T-helper 1 cell (primary cell): ENCODE measurements around the gene TSPAN5.

Experiments used
- DNase-seq, 5 donors: peaks; one replicate each; pipeline ENCODE4 v3.0.0-alpha.2; 2012 to 2020

The TSPAN5 gene

DNA sequence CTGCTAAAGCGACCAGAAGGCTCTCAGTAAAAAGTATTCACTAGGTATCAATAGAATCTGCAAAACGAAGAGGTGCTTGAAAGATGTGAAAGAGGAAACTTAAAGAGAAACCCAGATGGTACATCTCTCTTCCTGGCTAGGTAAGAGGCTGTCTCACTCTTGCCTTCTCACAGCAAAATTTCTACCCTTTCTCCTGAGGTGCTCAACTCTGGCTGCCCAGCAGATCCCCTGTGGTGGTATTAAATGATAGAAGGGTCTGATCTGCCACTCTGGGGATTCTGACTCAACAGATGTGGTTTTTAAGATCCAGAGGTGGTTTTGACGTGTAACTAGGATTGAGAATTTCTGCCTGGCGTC is 14.9 kb upstream of the TSPAN5 start:
- DNase-seq: peak in 1 of 5 donors; percentile 18

DNA sequence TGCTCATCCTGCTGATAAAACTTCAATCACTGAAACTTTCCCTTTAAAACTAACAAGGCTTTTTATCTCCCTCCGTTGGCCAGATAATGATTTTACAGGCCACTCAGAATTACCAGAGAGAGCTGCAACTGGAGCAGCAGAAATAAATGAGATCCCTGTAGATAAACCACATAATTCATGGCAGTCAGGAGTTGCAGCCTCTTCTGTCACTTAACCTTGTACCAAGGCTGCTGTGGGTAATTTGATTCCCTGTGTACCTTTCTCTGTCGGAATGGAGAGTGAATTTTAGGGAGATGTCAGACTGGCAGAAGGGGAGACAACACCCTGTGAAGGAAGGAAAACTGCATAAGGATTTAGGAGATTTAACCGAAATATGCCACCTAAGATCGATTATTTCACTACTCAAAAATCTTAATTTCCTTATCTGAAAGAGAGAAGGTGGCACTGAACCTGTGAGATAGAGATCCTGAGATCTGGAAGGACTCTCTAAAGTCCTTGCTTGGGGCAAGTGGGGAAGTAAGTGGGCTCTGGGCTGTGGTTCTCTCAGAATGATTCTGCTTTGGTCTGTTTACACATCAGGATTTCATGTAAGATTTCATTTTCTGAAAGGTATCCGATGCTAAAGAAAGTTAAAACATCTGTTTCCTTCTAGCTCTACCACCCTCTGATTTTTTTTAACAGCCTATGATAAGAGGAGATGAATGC is 14.3 kb upstream of the TSPAN5 start:
- DNase-seq: no peak

DNA sequence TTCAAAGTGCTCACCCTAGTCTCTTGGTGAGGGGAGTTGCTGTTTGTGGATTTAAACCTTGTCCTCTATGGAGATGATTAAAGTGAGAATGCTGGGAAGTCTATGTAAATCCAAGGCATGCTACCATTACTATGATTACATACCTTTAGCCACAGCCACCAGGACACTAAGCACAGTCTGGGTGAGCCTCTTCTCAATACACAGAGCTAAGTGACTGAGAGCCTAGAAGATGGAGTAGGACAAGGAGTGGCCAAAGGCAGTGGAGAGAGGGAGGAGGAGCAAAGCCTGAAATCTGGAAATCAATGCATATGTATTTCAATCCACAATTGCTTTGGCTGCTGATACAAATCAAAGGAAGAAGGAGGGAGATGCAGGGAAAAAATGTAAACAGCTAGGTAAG is 12.7 kb upstream of the TSPAN5 start:
- DNase-seq: no peak

DNA sequence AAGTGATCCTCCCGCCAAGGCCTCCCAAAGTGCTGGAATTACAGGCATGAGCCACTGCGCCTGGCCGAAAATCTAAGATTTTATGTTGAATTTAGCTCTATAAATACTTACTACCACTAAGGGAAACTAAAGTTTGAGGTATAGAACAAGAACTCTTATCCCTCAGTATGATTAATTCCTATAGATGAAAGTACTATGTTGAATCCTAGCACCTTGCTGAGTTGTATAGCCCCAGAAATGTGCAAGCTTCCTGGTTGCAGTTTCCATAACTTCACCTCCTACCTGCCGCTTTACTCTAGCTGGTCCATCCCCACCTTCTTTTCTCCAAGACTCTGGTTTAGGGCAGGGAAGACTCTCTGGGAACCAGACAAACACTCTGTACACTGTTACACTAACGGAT is 11.8 kb upstream of the TSPAN5 start:
- no peak for DNase-seq

DNA sequence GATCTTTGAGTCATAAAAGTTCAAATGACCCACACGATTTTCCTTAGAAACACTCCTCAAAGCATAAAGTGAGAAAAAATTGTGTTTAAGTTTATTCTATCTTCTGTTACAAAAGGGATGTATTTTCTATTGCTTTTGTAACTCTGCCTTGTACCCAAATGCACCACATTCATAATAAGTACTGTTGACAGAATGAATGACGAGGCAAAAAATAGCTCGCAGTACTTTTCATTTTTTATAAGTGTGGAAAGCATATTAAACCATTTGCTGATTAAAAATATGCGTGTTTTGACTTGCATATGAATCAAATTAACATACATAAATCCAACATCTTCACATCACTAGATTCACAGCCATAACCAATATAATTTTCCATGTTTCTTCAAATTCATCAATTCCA is 11.2 kb upstream of the TSPAN5 start:
- DNase-seq: no peak

DNA sequence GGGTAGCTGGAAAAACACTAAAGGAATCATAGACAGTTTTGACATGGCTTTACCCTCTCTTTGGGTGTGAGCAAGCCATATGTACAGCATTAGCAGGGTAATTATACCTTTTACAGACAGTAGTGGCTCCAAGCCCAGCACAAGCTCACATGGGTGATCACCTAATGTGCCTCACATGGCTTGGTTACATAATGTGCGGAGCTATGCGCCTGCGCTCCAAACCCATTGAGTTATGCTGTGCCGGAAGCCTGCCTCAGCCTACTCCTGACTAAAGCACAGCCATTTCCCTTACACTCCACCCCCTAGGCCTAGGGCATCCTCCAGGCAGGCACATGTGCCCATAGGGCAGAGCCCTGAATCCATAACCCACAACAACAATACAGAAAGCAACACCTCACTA is 6.5 kb upstream of the TSPAN5 start:
- DNase-seq: no peak

DNA sequence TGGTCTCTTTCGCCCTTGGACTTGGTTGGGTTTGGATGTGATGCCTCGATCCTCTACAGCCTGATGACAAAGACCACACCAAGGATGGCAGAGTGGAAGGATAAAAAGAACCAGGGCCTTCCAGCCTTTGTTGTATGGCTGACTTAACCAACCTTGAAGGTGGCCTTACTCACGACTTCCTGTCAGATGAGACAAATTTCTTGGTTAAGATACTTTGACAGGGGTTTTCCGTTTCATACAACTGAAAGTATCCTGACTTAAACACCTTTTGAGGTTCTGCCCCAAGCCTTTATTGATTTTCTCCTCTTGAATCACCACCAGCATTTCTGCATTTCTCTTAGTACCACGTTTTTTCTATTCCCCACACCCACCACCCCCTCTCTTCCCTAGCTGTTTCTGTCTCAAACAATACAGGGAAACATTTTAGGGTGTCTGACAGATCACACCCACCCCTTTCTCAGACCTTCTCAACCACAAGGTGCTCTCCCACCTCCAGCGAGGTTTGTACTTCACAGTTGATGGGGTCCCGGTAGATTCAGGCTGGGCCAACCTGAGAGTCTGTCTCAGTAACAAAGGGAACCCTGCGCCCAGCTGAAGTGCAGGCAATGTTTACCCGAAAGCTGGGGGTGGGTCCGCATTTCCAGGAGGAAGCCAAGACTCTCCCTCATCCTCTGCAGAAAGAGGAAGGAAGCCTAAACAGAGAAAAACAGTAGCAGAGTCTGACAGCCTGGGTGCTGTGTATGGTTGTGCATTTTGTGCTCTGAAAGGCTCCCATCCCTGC is 5.0 kb upstream of the TSPAN5 start:
- DNase-seq: peak in 4 of 5 donors; percentile 28 to 88 (median 40)

DNA sequence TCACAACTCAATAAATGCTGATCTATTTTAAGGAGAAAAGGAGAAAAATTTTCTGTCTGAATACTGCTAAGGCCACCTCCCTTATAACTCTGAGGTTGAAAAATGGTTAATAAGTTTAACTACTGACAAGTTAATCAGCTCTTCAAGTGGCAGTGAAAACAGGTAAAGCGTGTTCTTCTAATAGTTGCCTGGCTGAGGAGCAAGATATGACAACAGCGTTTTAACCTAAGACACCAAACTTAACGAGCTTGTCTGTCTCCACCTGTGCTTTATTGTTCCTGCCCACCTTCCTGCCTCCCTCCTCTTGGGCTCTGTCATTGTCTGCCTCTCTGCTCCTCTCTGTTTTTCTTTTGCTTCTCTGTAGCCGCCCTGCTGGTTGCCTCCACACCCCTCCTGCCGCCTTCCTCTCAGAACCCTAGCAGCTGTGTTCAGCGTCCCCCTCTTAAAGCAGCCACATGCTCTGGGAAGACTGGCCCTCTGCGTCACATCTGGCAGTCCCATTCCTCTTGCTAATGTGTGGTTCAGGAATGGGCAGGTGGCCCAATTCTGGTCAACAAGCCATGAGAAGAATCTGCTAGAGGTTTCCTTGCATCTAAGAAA is 4.3 kb upstream of the TSPAN5 start:
- DNase-seq: peak in 4 of 5 donors; percentile 19 to 63 (median 24)

DNA sequence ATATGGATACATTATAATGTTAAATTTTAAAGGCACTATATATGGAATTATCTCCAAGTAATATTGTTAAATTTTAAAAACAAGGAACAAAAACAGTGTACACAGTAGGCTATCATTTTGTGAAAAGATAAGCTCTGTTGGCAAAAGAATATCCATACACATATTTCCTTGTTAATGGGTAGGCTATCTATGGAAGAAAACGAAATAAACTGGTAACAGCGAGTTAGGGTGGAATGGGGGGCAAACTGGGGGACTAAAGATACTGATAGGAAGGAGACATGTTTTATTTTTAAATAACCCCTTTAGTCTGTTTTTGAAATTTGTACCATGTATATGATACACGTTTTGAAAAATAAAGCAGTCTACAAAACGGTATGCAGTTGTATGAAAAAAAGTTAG is 3.6 kb upstream of the TSPAN5 start:
- DNase-seq: no peak

DNA sequence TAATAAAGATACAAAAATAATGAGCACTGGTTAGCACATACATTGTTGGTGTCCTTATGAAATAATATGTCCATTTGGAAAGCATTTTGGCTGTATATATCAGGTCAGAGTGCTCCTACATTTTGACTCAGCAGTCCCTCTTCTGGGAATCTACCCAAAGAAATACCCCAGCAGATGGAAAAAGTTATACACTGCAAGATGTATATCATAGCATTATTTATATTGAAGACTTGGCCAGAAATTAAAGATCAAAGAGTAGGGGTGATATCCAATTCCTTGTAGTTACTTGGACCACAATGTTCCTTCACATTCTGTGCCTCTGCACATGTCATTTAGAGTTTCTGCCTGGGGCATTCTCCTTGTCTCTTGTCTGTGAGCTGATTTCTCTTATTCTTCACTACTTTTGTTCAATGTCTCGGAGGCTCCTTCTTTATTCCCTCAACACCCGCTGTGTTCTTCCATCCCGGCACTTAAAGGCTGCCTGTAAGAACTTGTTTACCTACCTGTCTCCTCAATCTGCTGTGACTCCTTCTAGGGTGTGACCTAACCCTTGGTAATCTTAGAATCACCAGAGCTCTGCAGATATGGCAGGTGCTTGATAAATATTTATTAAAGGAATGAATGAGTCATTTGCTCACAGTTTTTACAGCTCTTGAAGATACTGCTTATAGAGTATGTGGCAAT is 3.1 kb upstream of the TSPAN5 start:
- DNase-seq: no peak

DNA sequence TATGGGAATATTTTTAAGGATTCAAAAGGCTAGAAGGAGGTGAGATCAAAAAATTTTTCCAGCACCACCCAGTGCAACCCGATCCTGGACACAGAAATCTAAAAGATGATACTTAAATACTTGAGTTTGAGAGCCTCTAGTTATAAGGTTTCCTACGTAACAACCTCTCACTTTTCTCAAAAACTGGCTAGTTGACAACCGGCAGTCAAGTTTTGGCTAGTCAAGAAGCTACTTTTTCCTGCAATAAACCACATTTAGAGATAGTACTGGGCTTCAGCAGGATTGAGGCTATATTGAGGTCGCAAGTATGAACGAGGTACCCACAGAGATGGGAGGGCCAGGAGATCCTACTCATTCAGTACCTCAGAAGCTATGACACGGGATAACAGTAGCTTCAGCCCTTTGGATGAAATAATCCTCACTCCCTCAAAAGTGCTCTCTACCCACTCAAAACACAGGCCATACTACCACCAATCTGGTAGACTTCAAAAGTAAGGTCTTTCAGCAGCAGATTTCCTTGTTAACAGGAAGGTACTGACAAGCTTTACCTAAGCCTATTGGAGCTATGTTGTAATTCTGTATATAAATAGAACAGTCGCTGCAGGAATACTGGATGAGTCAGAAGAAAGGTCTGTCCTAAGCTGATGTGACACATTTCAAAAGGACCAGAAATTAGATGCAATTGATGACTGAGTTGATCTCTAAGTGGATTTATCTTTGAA is 1.5 kb upstream of the TSPAN5 start:
- DNase-seq: no peak

DNA sequence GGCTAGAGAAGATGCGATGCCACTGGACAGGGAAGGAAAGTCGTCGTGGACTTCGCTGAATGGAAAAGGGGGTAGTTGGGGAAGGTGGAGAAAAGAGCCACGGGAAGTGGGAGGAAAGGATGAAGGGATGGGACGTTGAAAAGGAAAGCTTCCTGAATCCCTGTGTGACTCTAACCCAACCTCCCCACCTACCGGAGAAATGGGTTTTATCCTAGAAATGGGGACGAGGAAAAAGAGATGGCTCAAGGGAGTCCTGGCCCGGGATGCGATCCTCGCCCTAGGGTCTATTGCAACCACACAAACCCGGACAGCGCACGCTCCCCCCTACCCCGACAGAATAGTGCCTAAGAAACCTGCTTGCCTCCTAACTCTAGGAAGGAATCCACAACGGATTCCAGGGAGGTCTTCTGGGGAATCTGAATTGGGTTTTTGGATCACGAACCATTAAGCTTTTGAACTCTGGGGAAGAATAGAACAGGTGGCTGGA is 738 bp upstream of the TSPAN5 start:
- no peak for DNase-seq

DNA sequence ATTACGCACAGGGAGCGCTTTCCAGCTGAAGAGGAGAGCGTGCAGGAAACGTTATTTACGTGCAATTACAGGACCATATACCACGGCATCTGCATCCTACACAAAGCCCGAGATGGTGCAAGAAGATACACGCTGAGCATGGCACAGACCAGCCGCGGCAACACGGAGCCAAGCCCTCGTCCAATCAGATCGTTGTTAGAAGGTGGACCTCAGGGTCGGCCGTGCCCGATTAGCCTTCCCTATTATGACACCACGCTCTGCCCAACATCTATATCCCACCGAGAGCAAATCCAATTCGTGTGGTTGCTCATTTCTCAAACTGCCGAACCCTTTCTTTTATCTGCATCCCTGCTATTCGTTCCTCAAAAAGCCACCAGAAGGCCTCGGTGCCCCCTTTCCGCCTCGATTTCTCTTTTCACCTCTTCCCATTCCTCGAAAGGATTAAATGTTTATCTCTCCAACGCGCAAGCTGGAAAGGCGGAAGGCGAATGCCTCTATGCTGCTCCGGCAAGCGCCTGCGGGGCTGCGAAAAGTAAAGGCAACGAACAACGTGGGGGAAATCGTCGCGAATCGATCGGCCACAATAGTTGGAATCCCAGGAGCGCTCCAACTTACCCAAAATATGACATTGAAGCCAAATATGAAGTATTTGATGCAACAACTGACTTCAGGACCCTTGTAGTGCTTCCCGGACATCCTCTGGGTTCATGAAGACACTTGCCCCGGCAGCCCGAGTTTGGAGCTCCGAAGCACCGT is 702 bp downstream of the TSPAN5 start:
- DNase-seq: peak in 3 of 5 donors; percentile 14 to 69 (median 22)

DNA sequence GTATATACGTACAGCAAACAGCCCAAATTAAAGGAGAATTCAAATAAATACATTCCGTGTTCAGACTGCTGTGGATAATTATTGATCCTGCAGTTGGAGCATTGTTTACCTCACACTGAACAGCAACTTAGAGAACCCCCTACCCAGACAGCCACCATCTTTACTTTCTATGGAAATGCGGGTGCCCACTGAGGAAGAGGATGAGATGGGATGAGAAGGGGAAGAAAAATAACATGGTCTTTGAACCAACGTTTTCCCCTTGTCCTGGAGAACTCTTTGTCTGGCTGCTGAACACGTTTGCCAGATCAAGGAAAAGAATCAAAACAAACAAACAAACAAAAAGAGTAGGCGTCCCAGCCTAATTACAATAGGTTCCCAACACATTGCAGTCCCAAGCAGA is 1.5 kb downstream of the TSPAN5 start:
- DNase-seq: no peak

DNA sequence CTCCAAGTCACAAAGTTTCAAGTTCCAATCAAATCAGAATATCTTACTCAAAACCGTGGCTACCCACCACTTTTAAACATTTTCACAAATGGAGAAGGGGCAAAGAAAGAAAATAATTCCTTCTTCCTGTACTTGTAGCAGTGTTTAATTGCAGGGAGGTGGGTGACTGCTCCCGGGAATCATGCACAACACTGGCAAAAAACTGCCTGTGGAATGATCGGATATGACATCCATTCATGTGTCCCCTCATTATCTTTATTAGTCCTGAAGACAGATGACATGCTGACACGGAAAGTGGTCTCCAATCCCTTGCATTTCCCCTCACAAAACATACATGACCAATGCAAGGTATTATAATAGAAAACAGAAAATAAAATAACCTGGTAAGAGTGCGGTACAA is 2.0 kb downstream of the TSPAN5 start:
- DNase-seq: no peak

DNA sequence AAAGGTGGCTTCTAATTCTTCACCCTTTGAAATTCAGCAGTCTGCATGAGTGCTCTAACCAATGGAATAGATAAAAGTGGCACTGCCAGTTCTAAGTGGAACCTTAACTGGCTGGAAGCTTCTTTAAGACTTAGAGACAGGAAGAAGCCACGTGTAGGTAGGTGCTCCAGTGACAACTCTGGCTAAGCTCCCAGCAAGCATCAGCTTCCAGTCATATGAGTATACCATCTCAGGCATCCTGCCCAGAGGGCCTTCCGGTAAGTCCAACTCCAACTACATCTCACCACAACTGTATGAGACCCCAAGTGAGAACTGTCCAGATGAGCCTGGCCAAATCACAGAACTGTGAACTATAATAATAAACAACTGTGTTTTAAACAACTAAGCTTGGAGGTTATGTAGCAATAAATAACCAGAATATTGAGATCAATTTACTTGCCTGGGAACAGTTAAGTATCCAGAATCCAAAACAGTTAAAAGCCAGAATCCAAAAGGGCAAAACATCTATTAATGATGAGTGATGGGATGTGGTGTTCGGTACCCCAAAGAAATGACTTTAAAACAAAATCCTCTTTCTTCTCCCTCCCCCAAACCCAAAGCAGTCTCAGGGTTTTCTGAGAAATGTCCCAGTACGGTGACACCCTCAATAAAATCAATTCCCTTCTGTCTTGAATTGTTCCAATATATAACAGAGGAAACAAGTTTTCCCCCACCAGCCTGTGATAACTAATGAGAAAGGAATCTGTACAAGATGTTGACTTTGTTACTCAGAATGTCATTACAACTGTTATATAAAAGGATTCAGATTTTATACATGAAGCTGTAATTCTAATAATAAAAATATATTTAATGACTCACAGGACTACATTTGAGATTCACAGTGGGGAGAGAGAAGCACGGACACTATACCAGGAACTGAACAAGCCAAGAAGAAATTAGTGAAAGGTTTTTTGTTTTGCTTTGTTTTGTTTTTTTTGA is 4.2 kb downstream of the TSPAN5 start:
- no peak for DNase-seq

DNA sequence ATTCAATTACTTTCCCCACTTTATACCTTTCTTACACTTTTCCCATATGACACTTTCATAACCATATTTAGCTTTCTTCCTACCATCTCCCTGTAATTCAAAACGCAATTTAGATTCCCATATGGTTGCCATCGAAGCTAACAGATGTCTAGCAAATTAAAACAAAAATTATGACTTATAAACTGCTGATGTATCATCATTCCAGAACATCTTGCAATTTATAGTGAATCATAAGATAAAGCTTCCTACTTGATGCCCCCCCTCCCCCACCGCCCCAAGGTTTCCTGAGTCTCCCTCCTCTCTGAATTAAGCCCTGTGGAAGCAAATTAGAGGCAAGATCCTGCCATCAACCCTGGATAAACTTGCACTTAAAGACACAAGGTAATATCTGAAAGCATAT is 5.4 kb downstream of the TSPAN5 start:
- no peak for DNase-seq

DNA sequence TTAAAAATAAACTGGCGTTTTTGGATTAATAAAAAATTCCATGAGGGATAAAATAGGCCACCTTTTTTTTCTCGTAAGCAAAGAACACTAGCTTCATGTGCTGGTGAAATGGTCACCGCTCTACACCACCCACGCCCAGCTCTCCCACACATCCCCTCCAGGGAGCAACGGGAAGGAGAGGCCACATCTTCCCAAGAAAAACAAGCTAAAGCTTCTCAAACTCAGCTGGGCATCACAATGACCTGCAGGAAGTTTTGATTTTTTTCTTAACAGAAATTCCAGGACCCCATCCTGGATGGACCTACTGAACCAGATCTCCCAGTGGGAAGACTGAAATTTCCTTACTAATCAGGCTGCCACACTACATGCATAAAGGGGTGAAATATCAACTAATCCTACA is 9.8 kb downstream of the TSPAN5 start:
- no peak for DNase-seq

DNA sequence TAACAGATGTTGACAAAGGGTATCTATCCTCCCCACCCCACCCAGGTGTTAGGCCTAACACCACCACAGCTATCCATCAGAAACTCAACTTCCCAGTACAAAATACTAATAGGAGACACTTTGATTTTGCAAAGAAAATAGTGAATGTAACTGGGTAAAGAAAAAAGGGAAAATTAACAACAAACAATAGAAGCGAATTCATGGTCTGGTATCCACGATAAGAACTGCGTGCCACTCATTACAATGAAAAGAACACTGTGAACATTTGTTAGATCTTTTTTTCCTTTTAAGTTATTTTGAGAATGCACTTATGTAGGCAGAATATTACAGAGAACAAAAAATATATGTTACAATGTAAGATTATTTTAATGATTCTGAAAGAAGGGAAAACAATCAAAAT is 12.0 kb downstream of the TSPAN5 start:
- no peak for DNase-seq

DNA sequence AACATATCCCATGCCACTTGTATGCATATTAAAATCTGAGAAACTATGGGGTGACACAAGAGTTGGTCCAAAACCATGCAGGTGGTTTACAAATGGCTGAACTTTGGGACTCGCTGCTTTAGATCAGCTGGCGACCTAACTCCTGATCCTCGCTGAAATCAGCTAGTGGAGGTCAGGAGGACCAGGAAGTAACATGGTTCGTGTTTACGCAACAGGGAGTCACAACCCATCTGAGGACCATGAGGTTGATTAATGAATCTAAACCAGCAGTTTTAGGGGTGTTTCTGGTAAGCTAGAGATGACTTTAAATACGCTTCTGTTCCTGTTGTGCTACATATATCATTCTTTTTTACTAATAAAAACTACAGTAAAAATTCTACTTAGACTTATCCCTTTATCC is 12.9 kb downstream of the TSPAN5 start:
- no peak for DNase-seq

DNA sequence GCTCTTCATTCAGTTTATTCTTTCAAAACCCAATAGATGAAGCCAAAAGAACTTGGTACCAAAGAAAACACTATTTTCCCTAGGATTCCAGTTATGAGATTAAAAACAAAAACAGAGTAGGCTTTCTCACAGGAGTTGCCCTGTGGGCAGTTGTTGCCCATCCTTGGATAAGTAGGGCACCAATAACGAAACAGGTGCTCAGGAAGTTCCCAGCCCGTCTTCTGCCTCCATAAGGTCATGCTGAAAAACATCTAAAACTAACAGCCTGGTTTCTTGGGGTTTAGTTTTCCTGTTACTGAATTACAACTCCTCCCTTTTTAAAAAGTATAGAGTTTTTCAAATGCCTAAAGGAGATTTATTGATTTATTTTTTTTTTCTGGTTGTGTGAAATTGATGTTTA is 14.7 kb downstream of the TSPAN5 start:
- DNase-seq: no peak
